ENCODE results near the gene SBK3. TPM values are rescaled to one million over a fixed set of nuclear protein-coding genes. Genes with fewer than 3 reads are reported as not detected.

Gene SBK3
- total RNA-seq, 1 experiment from 2014 or later, result not detected

DNA sequence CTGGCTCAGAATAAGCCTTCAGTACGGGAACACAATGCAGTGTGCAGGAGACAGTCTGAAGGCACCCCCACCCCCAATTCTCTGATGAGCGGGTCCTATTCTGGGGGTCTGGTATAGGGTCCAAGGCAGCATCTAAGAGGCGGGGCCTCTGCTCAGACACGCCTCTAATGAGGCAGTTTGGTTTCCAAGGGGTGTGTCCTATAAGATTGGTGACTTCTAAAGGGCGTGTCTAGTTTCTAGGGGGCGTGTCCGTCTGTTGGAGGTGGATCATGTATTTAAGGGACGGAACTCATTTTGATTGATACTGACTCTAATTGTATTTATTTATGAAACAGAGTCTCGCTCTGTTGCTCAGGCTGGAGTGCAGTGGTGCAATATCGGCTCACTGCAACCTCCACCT, 45.3 kb upstream of the SBK3 start:
- POLR2A ChIA-PET, result no interaction called here

GRCh38 chr19:55590109-55590508, 44.8 kb upstream of the SBK3 start:
- peaks cover 21% of the 10 kb centered on the region for H3K36me3 Mint-ChIP-seq (ENCODE audit: insufficient read depth, unreplicated experiment)
- TF ChIP-seq, protein P1, sequence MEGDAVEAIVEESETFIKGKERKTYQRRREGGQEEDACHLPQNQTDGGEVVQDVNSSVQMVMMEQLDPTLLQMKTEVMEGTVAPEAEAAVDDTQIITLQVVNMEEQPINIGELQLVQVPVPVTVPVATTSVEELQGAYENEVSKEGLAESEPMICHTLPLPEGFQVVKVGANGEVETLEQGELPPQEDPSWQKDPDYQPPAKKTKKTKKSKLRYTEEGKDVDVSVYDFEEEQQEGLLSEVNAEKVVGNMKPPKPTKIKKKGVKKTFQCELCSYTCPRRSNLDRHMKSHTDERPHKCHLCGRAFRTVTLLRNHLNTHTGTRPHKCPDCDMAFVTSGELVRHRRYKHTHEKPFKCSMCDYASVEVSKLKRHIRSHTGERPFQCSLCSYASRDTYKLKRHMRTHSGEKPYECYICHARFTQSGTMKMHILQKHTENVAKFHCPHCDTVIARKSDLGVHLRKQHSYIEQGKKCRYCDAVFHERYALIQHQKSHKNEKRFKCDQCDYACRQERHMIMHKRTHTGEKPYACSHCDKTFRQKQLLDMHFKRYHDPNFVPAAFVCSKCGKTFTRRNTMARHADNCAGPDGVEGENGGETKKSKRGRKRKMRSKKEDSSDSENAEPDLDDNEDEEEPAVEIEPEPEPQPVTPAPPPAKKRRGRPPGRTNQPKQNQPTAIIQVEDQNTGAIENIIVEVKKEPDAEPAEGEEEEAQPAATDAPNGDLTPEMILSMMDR (IDR thresholded peaks at IDR 0.05; ENCODE audit: unreplicated experiment), result no peak
- H3K9me3 Mint-ChIP-seq (ENCODE audit: unreplicated experiment), result no peaks in the 10 kb centered on the region
- no peak overlapping the region for H3K27ac Mint-ChIP-seq (ENCODE audit: low read depth, unreplicated experiment)
- POLR2A ChIA-PET, result interaction anchor here (3.8 kb wide), 1 partner anchor 9 kb away, joined by 26 read pairs; the partner anchor contains the start of genes FIZ1 and ZNF524
- intact Hi-C loops (cut with micrococcal nuclease), result no loop called here
- CTCF ChIA-PET, result interaction anchor here (0.6 to 1.0 kb wide), 2 partner anchors 9 to 41 kb away, joined by 3 read pairs; partner anchors contain the start of gene FIZ1
- H3K4me1 Mint-ChIP-seq (ENCODE audit: insufficient read depth, unreplicated experiment), result peaks cover 6% of the 10 kb centered on the region
- H3K4me3 Mint-ChIP-seq (ENCODE audit: unreplicated experiment), result no peak overlapping the region
- BruUV-seq (replicated peaks), result no TSS peak
- peaks cover 8% of the 10 kb centered on the region for H3K27me3 Mint-ChIP-seq (ENCODE audit: insufficient read depth, unreplicated experiment)
- DNase-seq (ENCODE audit: unreplicated experiment), result no peak

More for the DNA sequence above, 45.3 kb upstream of the SBK3 start:
- Mint-ChIP-seq H3K4me3 (ENCODE audit: unreplicated experiment) (no peak overlapping the region), H3K27me3 (ENCODE audit: insufficient read depth, unreplicated experiment) (peaks cover 3% of the 10 kb centered on the region), H3K9me3 (ENCODE audit: unreplicated experiment) (no peaks in the 10 kb centered on the region), H3K27ac (ENCODE audit: low read depth, unreplicated experiment) (no peak overlapping the region), H3K36me3 (ENCODE audit: insufficient read depth, unreplicated experiment) (peaks cover 21% of the 10 kb centered on the region), H3K4me1 (ENCODE audit: insufficient read depth, unreplicated experiment) (peaks cover 1% of the 10 kb centered on the region)
- CTCF ChIA-PET, result interaction anchor here (0.6 to 0.8 kb wide), 2 partner anchors 17 to 40 kb away, joined by 3 to 4 read pairs; no protein-coding TSS in a partner anchor
- TF ChIP-seq, protein P1 (IDR thresholded peaks at IDR 0.05; ENCODE audit: unreplicated experiment), result no peak
- BruUV-seq (replicated peaks), result no TSS peak
- DNase-seq (ENCODE audit: unreplicated experiment), result peak; percentile 31
- intact Hi-C loops (cut with micrococcal nuclease), result no loop called here

- CTCF ChIA-PET, result no interaction called here
- Mint-ChIP-seq H3K27ac (ENCODE audit: low read depth, unreplicated experiment) (no peak overlapping the region), H3K4me1 (ENCODE audit: insufficient read depth, unreplicated experiment) (peaks cover 7% of the 10 kb centered on the region), H3K4me3 (ENCODE audit: unreplicated experiment) (no peak overlapping the region), H3K9me3 (ENCODE audit: unreplicated experiment) (no peaks in the 10 kb centered on the region), H3K36me3 (ENCODE audit: insufficient read depth, unreplicated experiment) (peaks cover 13% of the 10 kb centered on the region), H3K27me3 (ENCODE audit: insufficient read depth, unreplicated experiment) (peaks cover 18% of the 10 kb centered on the region)
- intact Hi-C loops (cut with micrococcal nuclease), result no loop called here
- BruUV-seq (replicated peaks), result no TSS peak
- POLR2A ChIA-PET, result interaction anchor here (3.8 kb wide), 1 partner anchor 10 kb away, joined by 26 read pairs; the partner anchor contains the start of genes FIZ1 and ZNF524
- DNase-seq (ENCODE audit: unreplicated experiment), result no peak
- TF ChIP-seq, protein P1 (IDR thresholded peaks at IDR 0.05; ENCODE audit: unreplicated experiment), result no peak
Measured at GRCh38 chr19:55588738-55589137, 43.4 kb upstream of the SBK3 start.

DNA sequence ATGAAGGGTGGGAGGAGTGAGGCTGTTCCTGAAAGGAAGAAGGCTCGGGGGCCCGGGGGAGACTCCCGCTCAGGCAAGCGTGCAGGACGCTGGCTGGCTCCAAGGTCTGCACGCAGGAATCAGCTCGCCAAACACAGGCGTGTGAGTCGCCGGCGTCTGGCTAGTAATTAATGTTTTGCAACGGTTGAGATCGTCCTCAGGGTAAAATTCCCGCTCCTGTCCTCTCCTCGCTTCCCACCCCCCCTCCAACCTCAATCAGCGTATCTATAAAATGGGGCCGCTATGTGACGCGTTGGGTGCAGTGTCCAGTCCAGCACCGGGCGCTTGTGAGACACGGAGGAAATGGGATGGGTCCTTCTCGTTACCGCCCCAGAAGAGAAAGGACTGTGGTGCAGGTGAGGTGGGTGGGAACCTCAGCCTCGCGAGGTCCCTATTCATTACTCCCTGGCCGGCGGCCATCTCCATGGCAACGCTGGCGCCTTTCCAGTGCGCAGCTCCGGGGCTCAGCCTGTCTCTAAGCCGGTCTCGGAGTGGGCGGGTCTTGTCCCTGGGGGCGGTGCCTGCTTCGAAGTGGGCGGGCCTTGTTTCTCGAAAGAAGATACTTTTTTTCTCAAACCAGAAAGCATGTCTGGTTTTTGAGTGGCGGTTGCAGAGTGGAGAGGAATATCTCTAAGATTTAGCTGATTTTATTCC, 41.8 kb upstream of the SBK3 start:
- Mint-ChIP-seq H3K36me3 (ENCODE audit: insufficient read depth, unreplicated experiment) (peaks cover 13% of the 10 kb centered on the region), H3K9me3 (ENCODE audit: unreplicated experiment) (no peaks in the 10 kb centered on the region), H3K27me3 (ENCODE audit: insufficient read depth, unreplicated experiment) (peaks cover 18% of the 10 kb centered on the region), H3K27ac (ENCODE audit: low read depth, unreplicated experiment) (no peak overlapping the region), H3K4me1 (ENCODE audit: insufficient read depth, unreplicated experiment) (peaks cover 7% of the 10 kb centered on the region), H3K4me3 (ENCODE audit: unreplicated experiment) (peak overlapping the region; percentile 71)
- ChIA-PET POLR2A (interaction anchor here (1.0 to 3.8 kb wide), 2 partner anchors 12 to 14 kb away, joined by 7 to 26 read pairs; partner anchors contain the start of genes FIZ1 and ZNF524), CTCF (interaction anchor here (0.7 to 1.5 kb wide), 5 partner anchors 10 to 41 kb away, joined by 3 to 6 read pairs (median 3); partner anchors contain the start of gene ZNF865)
- intact Hi-C loops (cut with micrococcal nuclease), result no loop called here
- TF ChIP-seq, protein P1 (IDR thresholded peaks at IDR 0.05; ENCODE audit: unreplicated experiment), result no peak
- BruUV-seq (replicated peaks), result no TSS peak
- peak; percentile 94 for DNase-seq (ENCODE audit: unreplicated experiment)
